ENCODE measurements around the gene LRRC30.

DNA sequence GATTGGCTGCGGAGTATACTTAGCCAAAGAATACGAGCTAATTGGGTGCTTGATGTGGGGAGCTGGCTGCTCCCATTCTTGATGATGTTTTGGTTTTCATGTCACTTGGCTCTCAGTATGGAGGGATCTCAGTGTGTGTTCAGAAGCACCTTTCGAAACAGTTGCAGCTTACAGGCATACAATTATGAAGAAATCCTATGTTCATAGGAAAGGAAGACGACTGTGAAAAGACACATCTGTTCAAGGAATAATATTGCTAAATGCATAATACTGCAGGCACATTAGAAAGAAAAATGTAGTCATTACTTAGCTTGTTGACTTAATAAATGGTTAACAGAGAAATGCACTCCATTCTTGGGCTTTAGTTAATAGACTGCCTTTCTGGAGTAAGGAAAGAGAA, 4.1 kb downstream of the LRRC30 start:
- TF ChIP-seq, protein P1, sequence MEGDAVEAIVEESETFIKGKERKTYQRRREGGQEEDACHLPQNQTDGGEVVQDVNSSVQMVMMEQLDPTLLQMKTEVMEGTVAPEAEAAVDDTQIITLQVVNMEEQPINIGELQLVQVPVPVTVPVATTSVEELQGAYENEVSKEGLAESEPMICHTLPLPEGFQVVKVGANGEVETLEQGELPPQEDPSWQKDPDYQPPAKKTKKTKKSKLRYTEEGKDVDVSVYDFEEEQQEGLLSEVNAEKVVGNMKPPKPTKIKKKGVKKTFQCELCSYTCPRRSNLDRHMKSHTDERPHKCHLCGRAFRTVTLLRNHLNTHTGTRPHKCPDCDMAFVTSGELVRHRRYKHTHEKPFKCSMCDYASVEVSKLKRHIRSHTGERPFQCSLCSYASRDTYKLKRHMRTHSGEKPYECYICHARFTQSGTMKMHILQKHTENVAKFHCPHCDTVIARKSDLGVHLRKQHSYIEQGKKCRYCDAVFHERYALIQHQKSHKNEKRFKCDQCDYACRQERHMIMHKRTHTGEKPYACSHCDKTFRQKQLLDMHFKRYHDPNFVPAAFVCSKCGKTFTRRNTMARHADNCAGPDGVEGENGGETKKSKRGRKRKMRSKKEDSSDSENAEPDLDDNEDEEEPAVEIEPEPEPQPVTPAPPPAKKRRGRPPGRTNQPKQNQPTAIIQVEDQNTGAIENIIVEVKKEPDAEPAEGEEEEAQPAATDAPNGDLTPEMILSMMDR (IDR thresholded peaks at IDR 0.05; ENCODE audit: low read length) = no peak
- no peak for TF ChIP-seq EZH2 (IDR thresholded peaks at IDR 0.05; ENCODE audit: borderline replicate concordance, low read length)

Measured in OCI-LY1 (cell line).